Caco-2 (cell line): ENCODE data around the gene LCN12. TPM values are rescaled to one million over a fixed set of nuclear protein-coding genes. Genes with fewer than 3 reads are reported as not detected.

ENCODE experiments used
- BruUV-seq: library from RNA; stranded (reverse); fragments of 400-500 nt; replicated peaks from 2 replicates; lab custom pipeline; 2021; lab: Mats Ljungman, UMichigan
- CTCF ChIA-PET: fragments of 300-600 bp; sonication (Branson Sonifier 250); formaldehyde crosslinking; loops from one replicate; lab custom pipeline; 2022; ENCODE audit warnings: antibody characterized with exemption; lab: Charles Lee
- POLR2A ChIA-PET: fragments of 300-600 bp; sonication (Branson Sonifier 250); formaldehyde crosslinking; loops from one replicate; lab custom pipeline; 2022; ENCODE audit warnings: antibody characterized with exemption; lab: Charles Lee
- DNase-seq, 2 experiments: peaks; one replicate each; pipeline versions ENCODE4 v3.0.0 to v3.0.0-alpha.2; 2020 to 2022
- H3K27me3 ChIP-seq: replicated peaks from 2 replicates; pipeline ENCODE4 v1.6.0; 2011; ENCODE audit warnings: low read length; ENCODE audit not compliant: control insufficient read depth, insufficient read depth
- H3K36me3 ChIP-seq: 2 replicates; pipeline ENCODE4 v1.5.1; 2011; ENCODE audit warnings: low read length; ENCODE audit not compliant: control insufficient read depth, insufficient read depth
- H3K4me1 ChIP-seq: fragments of 250-450 bp; sonication (Bioruptor Pico); 2 replicates; pipeline ENCODE4 v1.5.1; 2020; ENCODE audit warnings: mild to moderate bottlenecking
- H3K4me3 ChIP-seq: 2 replicates; pipeline ENCODE4 v1.5.1; 2011; ENCODE audit warnings: low read depth, mild to moderate bottlenecking, control low read depth, low read length
- H3K9me3 ChIP-seq: fragments of 250-450 bp; sonication (Bioruptor Pico); 2 replicates; pipeline ENCODE4 v1.5.1; 2020; ENCODE audit warnings: mild to moderate bottlenecking, moderate library complexity
- H3K27ac Mint-ChIP-seq: one replicate; pipeline ENCODE4 v1.8.0; 2022; ENCODE audit warnings: mixed read lengths; ENCODE audit not compliant: unreplicated experiment
- H3K27me3 Mint-ChIP-seq: one replicate; pipeline ENCODE4 v1.8.0; 2022; ENCODE audit warnings: mixed read lengths; ENCODE audit not compliant: insufficient read depth, unreplicated experiment
- H3K36me3 Mint-ChIP-seq: one replicate; pipeline ENCODE4 v1.8.0; 2022; ENCODE audit warnings: mild to moderate bottlenecking, mixed read lengths; ENCODE audit not compliant: insufficient read depth, unreplicated experiment
- H3K4me1 Mint-ChIP-seq: one replicate; pipeline ENCODE4 v1.8.0; 2022; ENCODE audit warnings: low read depth, mixed read lengths; ENCODE audit not compliant: unreplicated experiment
- H3K4me3 Mint-ChIP-seq: one replicate; pipeline ENCODE4 v1.8.0; 2022; ENCODE audit warnings: mild to moderate bottlenecking, moderate library complexity, mixed read lengths; ENCODE audit not compliant: unreplicated experiment
- H3K9me3 Mint-ChIP-seq: one replicate; pipeline ENCODE4 v1.8.0; 2022; ENCODE audit warnings: mixed read lengths; ENCODE audit not compliant: unreplicated experiment
- CTCF ChIP-seq, 2 experiments: fragments of 200-600 bp in 1 of 2; IDR thresholded peaks; 1 replicate in 1 of 2; 2 replicates in 1 of 2; pipeline versions ENCODE4 v1.5.1 to v1.8.0; 2011 to 2022; ENCODE audit warnings: antibody characterized with exemption in 1 of 2, control low read depth in 1 of 2, inconsistent platforms in 1 of 2, low read depth in 1 of 2, low read length in 1 of 2, mild to moderate bottlenecking in 1 of 2, moderate library complexity in 1 of 2; ENCODE audit not compliant: insufficient read depth in 1 of 2, severe bottlenecking in 1 of 2, unreplicated experiment in 1 of 2
- intact Hi-C: fragments of 100-400 bp; cut with micrococcal nuclease; formaldehyde crosslinking; loops from one replicate; pipeline ENCODE4 v1.10.0; 2022; ENCODE audit not compliant: unreplicated experiment
- total RNA-seq: library from RNA; stranded (reverse); gene quantifications from 2 replicates; pipeline ENCODE4 v1.2.3, GENCODE V29; 2022

Gene LCN12
- total RNA-seq, 1 experiment from 2014 or later = 20.0 TPM

- no peak overlapping the region for H3K27ac Mint-ChIP-seq
- H3K4me3 Mint-ChIP-seq = no peak overlapping the region
- H3K4me1 Mint-ChIP-seq = no peaks in the 10 kb centered on the region
- H3K4me1 ChIP-seq = no peaks in the 10 kb centered on the region
- ChIA-PET CTCF (no interaction called here), POLR2A (no interaction called here)
- no peak for TF ChIP-seq CTCF (IDR thresholded peaks at IDR 0.05; ENCODE audit: insufficient read depth in 1 of 2, low read depth in 1 of 2, low read length in 1 of 2, severe bottlenecking in 1 of 2, unreplicated experiment in 1 of 2)
- H3K27me3 Mint-ChIP-seq = no peaks in the 10 kb centered on the region
- intact Hi-C loops = no loop called here
- no peaks in the 10 kb centered on the region for H3K9me3 ChIP-seq
- no TSS peak for BruUV-seq
- no peaks in the 10 kb centered on the region for H3K27me3 ChIP-seq
- H3K36me3 ChIP-seq = peaks cover 5% of the 10 kb centered on the region; the same call in 1 of the 2 replicates
- H3K4me3 ChIP-seq = no peak overlapping the region
- no peaks in the 10 kb centered on the region for H3K9me3 Mint-ChIP-seq
- no peak for DNase-seq
- peaks cover 79% of the 10 kb centered on the region for H3K36me3 Mint-ChIP-seq
These were observed 28.2 kb upstream of the LCN12 start for GRCh38 chr9:136923881-136924280.

GRCh38 chr9:136925414-136926153 is 26.5 kb upstream of the LCN12 start:
- TF ChIP-seq CTCF (IDR thresholded peaks at IDR 0.05; ENCODE audit: insufficient read depth in 1 of 2, low read depth in 1 of 2, low read length in 1 of 2, severe bottlenecking in 1 of 2, unreplicated experiment in 1 of 2) = peak; percentile 2 to 15
- H3K4me1 Mint-ChIP-seq = no peaks in the 10 kb centered on the region
- no peak overlapping the region for H3K27ac Mint-ChIP-seq
- peaks cover 81% of the 10 kb centered on the region for H3K36me3 Mint-ChIP-seq
- CTCF ChIA-PET = interaction anchor here (0.8 kb wide), 1 partner anchor 110 kb away, joined by 3 read pairs; no protein-coding TSS in a partner anchor
- POLR2A ChIA-PET = interaction anchor here (0.5 kb wide), 1 partner anchor 77 kb away, joined by 3 read pairs; no protein-coding TSS in a partner anchor
- peaks cover 4% of the 10 kb centered on the region; the same call in 1 of the 2 replicates for H3K36me3 ChIP-seq
- no peaks in the 10 kb centered on the region for H3K4me1 ChIP-seq
- no peaks in the 10 kb centered on the region for H3K27me3 ChIP-seq
- H3K9me3 Mint-ChIP-seq = no peaks in the 10 kb centered on the region
- DNase-seq = no peak
- intact Hi-C loops = no loop called here
- H3K4me3 Mint-ChIP-seq = no peak overlapping the region
- no peaks in the 10 kb centered on the region for H3K9me3 ChIP-seq
- H3K27me3 Mint-ChIP-seq = no peaks in the 10 kb centered on the region
- no TSS peak for BruUV-seq
- no peak overlapping the region for H3K4me3 ChIP-seq

- DNase-seq = no peak
- TSS peak; percentile 54 for BruUV-seq
These were observed 25.8 kb upstream of the LCN12 start for GRCh38 chr9:136926154-136926704.

More at GRCh38 chr9:136926154-136926704, 25.8 kb upstream of the LCN12 start:
- intact Hi-C loops = no loop called here
- Histone ChIP-seq H3K9me3 (0 out of 2 replicates have a peak, but pooled peaks cover 3% of the 10 kb centered on the region), H3K4me3 (no peak overlapping the region), H3K4me1 (no peaks in the 10 kb centered on the region), H3K36me3 (peaks cover 4% of the 10 kb centered on the region; the same call in 1 of the 2 replicates), H3K27me3 (no peaks in the 10 kb centered on the region)
- Mint-ChIP-seq H3K4me1 (no peaks in the 10 kb centered on the region), H3K4me3 (no peak overlapping the region), H3K27me3 (no peaks in the 10 kb centered on the region), H3K36me3 (peaks cover 81% of the 10 kb centered on the region), H3K27ac (peak overlapping the region; percentile 18), H3K9me3 (no peaks in the 10 kb centered on the region)
- ChIA-PET CTCF (interaction anchor here (0.8 kb wide), 1 partner anchor 109 kb away, joined by 3 read pairs; no protein-coding TSS in a partner anchor), POLR2A (interaction anchor here (0.5 kb wide), 1 partner anchor 78 kb away, joined by 3 read pairs; no protein-coding TSS in a partner anchor)
- TF ChIP-seq CTCF (IDR thresholded peaks at IDR 0.05; ENCODE audit: insufficient read depth in 1 of 2, low read depth in 1 of 2, low read length in 1 of 2, severe bottlenecking in 1 of 2, unreplicated experiment in 1 of 2) = no peak
